Tibial nerve (tissue), 3 donors: ENCODE data around the gene ALDH1L1.

Experiments
- POLR2A ChIP-seq, 2 donors: fragments of 450-650 bp; IDR thresholded peaks; one replicate each; pipeline ENCODE4 v1.6.1; 2017; ENCODE audit warnings: antibody characterized with exemption in 2 of 2, mild to moderate bottlenecking in 2 of 2, moderate library complexity in 2 of 2
- TF ChIP-seq, protein P1 (sequence below), 5 experiments: fragments of 200-600 bp in 3 of 5; fragments of 450-650 bp in 2 of 5; sonication (generic) in 3 of 5; IDR thresholded peaks; one replicate each; pipeline ENCODE4 v1.5.1; 2016 to 2019; ENCODE audit warnings: antibody characterized with exemption in 5 of 5, mild to moderate bottlenecking in 3 of 5, moderate library complexity in 2 of 5

GRCh38 chr3:126211569-126211968 lies 31.2 kb upstream of the ALDH1L1 start:
- TF ChIP-seq, protein P1, sequence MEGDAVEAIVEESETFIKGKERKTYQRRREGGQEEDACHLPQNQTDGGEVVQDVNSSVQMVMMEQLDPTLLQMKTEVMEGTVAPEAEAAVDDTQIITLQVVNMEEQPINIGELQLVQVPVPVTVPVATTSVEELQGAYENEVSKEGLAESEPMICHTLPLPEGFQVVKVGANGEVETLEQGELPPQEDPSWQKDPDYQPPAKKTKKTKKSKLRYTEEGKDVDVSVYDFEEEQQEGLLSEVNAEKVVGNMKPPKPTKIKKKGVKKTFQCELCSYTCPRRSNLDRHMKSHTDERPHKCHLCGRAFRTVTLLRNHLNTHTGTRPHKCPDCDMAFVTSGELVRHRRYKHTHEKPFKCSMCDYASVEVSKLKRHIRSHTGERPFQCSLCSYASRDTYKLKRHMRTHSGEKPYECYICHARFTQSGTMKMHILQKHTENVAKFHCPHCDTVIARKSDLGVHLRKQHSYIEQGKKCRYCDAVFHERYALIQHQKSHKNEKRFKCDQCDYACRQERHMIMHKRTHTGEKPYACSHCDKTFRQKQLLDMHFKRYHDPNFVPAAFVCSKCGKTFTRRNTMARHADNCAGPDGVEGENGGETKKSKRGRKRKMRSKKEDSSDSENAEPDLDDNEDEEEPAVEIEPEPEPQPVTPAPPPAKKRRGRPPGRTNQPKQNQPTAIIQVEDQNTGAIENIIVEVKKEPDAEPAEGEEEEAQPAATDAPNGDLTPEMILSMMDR (IDR thresholded peaks at IDR 0.05) = no peak
- no peak for TF ChIP-seq POLR2A (IDR thresholded peaks at IDR 0.05)
